Stimulated activated naive CD4-positive, alpha-beta T cell treated with Interleukin-2 at 50 U/mL for 16 hours (primary cell): ENCODE data around the gene TANC1.

Experiments
- DNase-seq: peaks from one replicate; lab custom pipeline; 2025; lab: John Stamatoyannopoulos, UW

TANC1 gene

DNA sequence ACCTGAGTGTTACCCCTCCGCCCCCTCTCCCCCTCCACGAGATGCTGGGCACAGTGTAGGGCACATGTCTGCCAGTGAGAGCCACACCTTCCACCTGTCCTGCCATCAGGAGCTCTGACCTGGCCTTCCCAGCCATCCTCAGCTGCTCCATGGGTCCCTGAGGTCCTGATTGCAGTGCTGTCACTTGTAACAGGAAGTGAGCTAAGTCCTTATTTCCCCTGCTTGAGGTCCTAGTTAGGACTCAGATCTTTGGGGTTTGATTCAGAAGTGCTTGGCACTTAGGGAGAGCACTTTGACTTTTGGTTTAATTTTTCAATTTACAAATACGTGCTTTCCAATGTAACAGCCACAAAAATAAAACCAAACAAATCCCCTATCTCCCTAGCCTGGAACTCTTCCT is 192.5 kb downstream of the TANC1 start:
- no peak for DNase-seq

DNA sequence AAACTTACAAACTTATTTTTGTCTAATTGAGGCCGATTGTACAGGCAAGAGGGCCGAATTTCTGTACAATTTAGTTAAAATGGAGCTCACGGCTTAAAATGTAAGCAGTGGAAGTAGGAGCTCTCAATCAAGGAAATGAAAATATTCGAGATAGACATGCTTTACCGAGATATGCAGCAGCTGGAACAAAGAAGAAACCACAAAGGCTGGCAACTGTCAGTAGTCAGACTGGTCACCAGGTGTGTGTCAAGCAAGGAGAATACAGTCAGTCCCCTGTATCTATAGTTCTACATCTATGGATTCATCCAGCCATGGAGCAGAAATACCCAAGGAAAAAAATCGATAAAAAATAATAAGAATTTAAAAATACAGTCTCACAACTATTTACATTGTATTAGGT is 195.5 kb downstream of the TANC1 start:
- no peak for DNase-seq

- DNase-seq = no peak
Measured at GRCh38 chr2:159164457-159164911, 196.0 kb downstream of the TANC1 start.

DNA sequence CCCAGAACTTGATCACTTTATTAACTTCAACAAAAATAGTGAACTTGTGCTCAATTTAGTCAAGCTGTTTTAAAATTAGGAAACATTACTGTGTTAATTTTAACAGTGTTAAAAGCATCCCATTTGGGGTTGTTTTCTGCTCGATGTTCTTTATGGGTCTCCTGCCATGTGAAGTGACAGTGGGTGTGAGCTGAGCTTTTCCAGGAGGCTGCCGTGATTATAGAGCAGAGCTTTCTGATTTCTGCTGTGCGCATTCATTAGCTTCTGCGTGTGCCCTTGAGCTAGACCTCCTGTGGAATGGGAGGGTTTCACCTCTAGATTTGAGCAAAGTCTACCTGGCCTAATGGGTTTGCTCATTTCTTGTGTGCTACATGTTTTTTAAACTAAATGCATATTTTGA is 196.6 kb downstream of the TANC1 start:
- DNase-seq = no peak

- DNase-seq = no peak
Measured at GRCh38 chr2:159168707-159169106, 200.3 kb downstream of the TANC1 start.

DNA sequence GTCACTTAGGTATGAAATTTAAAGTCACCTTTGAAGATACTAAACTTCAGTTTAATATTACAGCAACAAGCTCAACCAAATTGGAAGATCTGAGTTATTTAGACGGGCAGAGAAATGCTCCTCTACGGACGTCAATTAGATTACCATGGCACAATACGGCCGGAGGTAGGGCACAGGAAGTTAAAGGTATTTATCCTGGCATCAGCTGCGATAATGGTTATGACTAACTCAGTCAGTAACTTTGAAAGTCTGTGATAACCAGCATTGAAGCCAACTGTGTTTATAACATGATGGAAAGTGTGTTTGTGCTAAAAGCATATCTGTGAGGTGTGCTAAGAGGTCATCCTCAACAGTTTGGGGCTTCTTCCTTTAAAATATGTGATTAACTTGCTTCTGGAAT is 200.7 kb downstream of the TANC1 start:
- DNase-seq = no peak

GRCh38 chr2:159172403-159172802 is 204.0 kb downstream of the TANC1 start:
- DNase-seq = no peak

- no peak for DNase-seq
Measured at GRCh38 chr2:159174759-159175158, 206.3 kb downstream of the TANC1 start.

GRCh38 chr2:159175182-159175581 is 206.7 kb downstream of the TANC1 start:
- no peak for DNase-seq

DNA sequence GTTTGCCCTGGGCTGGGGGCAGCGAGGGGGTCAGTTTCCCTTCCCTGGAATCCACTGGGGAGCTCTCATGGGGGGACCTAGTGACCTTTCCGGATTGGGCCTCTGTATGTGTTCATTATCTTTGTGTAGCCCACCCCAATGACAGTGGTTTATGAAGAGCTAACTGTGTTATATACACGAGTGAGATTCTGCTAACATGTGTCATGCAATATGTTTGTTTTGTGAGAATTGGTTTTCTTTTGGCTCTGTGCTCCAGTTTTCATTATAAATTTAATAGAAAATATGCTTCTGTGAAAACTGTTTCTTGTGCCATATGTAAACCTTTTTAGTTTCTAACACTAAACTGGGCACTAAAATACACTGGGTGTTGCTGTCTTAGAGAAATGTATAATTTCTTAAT is 207.5 kb downstream of the TANC1 start:
- DNase-seq = no peak

DNA sequence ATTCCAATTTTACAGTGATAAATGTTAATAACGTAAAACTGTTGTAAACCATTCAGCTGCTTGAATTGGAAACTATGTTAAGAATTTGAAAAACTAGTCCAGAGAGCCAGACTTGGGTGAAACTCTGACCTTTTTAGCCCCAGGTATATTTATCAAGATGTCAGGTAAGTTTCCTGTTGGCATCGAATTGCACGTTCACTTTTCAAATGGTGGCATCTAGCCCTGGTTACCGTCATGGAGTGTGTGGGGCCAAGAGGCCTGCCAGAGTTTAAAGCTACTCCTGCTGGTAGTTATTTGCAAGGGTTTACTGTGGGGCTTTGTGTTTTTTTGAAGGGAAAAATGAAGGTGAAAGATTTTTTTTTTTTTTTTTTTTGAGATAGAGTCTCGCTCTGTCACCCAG is 208.1 kb downstream of the TANC1 start:
- no peak for DNase-seq

- no peak for DNase-seq
Measured at GRCh38 chr2:159177357-159177756, 208.9 kb downstream of the TANC1 start.

- no peak for DNase-seq
Measured at GRCh38 chr2:159177957-159178356, 209.5 kb downstream of the TANC1 start.

- no peak for DNase-seq
Measured at GRCh38 chr2:159179096-159179495, 210.7 kb downstream of the TANC1 start.

GRCh38 chr2:159179696-159180095 is 211.3 kb downstream of the TANC1 start:
- DNase-seq = no peak

DNA sequence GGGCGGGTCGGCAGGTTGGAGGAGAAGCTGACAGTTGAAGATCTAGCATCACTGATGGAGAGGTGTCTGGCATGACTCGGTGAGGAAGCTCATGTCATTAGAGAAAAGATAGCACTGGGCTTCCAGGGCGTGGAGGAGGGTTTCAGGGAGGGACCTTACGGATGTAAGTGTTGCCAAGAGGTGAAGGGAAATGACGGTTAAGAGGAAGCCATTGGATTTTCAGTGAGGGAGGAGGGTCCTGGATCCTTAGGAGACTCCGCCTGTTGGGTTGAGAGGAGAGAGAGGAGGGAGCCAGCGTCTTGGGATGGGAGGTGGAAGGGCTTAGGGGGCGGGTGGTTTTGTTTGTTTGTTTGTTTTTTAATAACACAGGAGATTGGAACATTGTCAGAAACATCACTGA is 214.9 kb downstream of the TANC1 start:
- no peak for DNase-seq

DNA sequence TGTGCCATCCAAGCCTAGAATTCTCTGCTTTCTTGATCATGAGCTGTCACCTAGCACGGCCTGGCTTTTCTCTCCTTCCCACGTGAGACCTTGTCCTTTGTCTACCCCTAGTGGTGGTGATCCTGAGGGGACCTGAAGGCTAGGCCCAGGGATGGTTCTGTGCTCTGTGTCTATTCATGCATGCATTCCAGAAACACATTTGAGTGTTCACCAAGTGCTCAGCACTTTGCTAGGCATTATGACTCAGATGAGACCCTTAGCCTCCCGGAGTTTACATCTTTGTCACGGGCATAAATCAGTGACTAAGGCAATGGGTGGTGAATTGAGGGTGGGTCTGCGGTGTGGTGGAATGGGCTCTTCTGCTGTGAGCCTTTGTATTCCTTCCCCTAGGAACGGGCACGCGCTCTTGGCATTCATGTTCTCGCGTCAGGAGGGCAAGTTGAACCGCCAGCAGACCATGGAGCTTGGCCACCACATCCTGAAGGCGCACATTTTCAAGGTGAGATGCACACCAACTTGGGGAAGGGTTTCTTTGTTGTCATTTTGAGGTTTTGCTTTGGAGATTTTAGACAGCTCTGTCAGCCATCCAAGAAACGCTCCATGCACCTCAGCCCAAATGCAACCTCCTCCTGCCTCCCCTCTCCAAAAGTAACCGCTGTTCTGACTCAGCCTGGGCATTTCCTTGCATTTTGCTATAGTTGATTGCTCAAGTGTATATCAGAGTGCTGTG is 217.1 kb downstream of the TANC1 start:
- no peak for DNase-seq

DNA sequence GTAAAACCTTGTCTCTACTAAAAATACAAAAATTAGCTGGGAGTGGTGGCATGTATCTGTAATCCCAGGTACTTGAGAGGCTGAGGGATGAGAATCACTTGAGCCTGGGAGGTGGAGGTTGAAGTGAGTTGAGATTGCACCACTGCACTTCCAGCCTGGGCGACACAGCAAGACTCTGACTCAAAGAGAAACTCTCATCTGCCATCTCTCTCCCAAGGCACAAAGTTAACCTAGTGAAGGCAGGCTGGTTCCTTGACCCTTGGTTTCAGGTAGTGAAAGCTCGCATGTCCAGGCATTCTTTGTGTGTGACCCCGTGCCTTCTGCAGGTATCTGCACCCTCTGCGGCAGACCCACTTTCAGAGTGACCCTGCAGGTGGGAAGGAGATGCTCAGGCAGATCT is 218.0 kb downstream of the TANC1 start:
- DNase-seq = no peak

- DNase-seq = no peak
Measured at GRCh38 chr2:159187106-159187505, 218.7 kb downstream of the TANC1 start.

DNA sequence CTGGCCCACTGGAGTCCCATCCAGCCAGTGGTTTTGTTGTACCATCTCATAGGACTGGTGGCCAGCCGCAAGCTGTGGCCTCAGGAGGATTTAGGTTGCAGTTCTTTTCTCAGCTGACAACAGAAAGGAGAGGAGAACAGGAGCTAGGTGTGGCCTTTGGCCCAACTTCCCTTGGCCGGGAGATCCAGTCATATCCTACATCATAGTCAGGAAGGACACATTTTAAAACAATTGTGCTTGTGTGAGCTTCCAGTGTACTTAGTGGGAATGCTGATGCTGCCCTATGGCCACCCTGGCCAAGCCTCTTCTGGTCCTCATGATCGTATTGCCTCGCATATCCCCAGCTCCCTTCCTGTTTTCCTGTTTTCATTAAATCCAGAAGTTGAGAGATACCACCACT is 220.0 kb downstream of the TANC1 start:
- DNase-seq = no peak

DNA sequence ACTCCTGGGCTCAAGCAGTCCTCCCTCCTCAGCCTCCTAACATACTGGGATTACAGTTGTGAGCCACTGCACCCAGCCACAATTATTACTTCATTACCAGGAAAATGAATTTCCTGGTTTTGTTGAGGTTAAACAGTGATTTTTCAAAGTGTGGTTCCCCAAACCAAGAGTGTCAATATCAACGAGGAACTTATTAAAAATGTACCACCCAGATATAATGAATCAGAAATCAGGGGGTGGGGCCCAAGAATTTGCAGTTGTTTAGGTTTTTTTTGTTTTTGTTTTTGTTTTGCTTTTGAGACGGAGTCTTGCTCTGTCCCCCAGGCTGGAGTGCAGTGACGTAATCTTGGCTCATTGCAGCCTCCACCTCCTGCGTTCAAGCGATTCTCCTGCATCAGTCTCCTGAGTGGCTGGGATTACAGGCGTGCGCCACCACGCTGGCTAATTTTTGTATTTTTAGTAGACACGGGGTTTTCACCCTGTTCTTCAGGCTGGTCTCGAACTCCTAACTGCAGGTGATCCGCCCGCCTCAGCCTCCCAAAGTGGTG is 224.0 kb downstream of the TANC1 start:
- DNase-seq = no peak

- DNase-seq = no peak
Measured at GRCh38 chr2:159193791-159194190, 225.4 kb downstream of the TANC1 start.

GRCh38 chr2:159194241-159194640 is 225.8 kb downstream of the TANC1 start:
- DNase-seq = no peak

GRCh38 chr2:159195697-159196096 is 227.3 kb downstream of the TANC1 start:
- DNase-seq = no peak
